Hepatocyte (in vitro differentiated cells): Measurements from ENCODE around the gene WIZ.

Source experiments
- EZH2 ChIP-seq: fragments of 200-600 bp; sonication (generic); IDR thresholded peaks from 2 replicates; pipeline ENCODE4 v1.6.1; 2016; ENCODE audit warnings: antibody characterized with exemption, mild to moderate bottlenecking, borderline replicate concordance
- EZH2phosphoT487 ChIP-seq: fragments of 200-600 bp; sonication (generic); IDR thresholded peaks from one replicate; pipeline ENCODE4 v1.6.1; 2018; ENCODE audit warnings: antibody characterized with exemption, mild to moderate bottlenecking, low read depth, moderate library complexity; ENCODE audit not compliant: unreplicated experiment, severe bottlenecking
- TF ChIP-seq, protein P1 (sequence below): fragments of 200-600 bp; sonication (generic); IDR thresholded peaks from 2 replicates; pipeline ENCODE4 v1.5.1; 2016; ENCODE audit warnings: antibody characterized with exemption, mild to moderate bottlenecking; ENCODE audit not compliant: poor library complexity

DNA sequence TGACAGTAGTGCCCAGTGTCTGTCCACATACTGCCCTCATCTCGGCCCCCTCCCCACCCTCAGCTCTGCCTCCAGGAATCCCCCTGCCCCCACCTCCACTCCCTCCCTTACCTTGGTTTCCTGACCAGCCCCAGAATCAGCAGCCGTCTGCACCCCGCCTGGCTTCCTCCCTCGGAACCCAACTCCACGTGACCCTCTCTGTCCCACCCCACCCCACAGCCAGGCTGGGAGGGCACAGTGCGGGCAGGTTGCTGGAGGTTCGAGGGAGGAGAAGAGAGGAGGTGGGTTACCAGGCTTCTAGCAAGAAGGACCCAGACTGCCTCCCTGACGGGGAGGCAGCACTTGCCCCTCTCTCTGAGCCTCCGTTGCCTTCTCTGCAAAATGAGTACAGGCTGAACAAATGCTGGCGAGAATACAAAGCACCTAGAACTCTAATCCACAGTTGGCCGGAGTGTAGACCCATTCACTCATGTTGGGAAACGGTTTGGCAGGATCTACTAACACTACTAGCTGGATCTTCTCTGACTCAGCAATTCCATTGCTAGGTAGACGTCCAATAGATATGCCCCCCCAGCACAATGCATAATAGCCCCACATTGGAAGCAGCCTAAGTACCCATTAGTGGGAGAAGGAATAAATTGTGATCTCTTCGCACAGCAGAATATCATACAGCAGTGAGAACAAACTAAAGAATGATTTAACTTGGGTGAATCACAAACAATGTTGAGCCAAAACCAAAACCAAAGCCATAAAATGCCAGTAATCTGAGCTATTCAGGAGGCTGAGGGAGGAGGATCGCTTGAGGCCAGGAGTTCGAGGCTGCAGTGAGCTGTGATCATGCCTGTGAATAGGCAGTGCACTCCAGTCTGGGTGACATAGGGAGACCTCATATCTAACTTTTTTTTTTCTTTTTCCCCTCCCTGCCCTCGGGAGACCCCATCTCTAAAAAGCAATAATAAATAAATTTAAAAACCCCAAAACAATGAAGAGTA is 14.9 kb upstream of the WIZ start, which contains the start of gene RASAL3:
- TF ChIP-seq, protein P1, sequence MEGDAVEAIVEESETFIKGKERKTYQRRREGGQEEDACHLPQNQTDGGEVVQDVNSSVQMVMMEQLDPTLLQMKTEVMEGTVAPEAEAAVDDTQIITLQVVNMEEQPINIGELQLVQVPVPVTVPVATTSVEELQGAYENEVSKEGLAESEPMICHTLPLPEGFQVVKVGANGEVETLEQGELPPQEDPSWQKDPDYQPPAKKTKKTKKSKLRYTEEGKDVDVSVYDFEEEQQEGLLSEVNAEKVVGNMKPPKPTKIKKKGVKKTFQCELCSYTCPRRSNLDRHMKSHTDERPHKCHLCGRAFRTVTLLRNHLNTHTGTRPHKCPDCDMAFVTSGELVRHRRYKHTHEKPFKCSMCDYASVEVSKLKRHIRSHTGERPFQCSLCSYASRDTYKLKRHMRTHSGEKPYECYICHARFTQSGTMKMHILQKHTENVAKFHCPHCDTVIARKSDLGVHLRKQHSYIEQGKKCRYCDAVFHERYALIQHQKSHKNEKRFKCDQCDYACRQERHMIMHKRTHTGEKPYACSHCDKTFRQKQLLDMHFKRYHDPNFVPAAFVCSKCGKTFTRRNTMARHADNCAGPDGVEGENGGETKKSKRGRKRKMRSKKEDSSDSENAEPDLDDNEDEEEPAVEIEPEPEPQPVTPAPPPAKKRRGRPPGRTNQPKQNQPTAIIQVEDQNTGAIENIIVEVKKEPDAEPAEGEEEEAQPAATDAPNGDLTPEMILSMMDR: no peak
- TF ChIP-seq EZH2phosphoT487: no peak
- TF ChIP-seq EZH2: no peak
